Measurements from ENCODE around the gene UNC5C. TPM values are rescaled to one million over a fixed set of nuclear protein-coding genes. Genes with fewer than 3 reads are reported as not detected.

Gene UNC5C
- total RNA-seq, 1 donor from 2014 or later, result 0.97 TPM

GRCh38 chr4:95256108-95256835, 292.5 kb downstream of the UNC5C start:
- Mint-ChIP-seq H3K4me3 (ENCODE audit: unreplicated experiment) (no peak overlapping the region), H3K9me3 (ENCODE audit: unreplicated experiment) (no peaks in the 10 kb centered on the region), H3K27ac (ENCODE audit: unreplicated experiment) (no peak overlapping the region), H3K27me3 (ENCODE audit: unreplicated experiment) (no peaks in the 10 kb centered on the region), H3K4me1 (ENCODE audit: unreplicated experiment) (no peaks in the 10 kb centered on the region), H3K36me3 (ENCODE audit: low read depth, unreplicated experiment) (no peaks in the 10 kb centered on the region)
- TF ChIP-seq, protein P1, sequence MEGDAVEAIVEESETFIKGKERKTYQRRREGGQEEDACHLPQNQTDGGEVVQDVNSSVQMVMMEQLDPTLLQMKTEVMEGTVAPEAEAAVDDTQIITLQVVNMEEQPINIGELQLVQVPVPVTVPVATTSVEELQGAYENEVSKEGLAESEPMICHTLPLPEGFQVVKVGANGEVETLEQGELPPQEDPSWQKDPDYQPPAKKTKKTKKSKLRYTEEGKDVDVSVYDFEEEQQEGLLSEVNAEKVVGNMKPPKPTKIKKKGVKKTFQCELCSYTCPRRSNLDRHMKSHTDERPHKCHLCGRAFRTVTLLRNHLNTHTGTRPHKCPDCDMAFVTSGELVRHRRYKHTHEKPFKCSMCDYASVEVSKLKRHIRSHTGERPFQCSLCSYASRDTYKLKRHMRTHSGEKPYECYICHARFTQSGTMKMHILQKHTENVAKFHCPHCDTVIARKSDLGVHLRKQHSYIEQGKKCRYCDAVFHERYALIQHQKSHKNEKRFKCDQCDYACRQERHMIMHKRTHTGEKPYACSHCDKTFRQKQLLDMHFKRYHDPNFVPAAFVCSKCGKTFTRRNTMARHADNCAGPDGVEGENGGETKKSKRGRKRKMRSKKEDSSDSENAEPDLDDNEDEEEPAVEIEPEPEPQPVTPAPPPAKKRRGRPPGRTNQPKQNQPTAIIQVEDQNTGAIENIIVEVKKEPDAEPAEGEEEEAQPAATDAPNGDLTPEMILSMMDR (IDR thresholded peaks at IDR 0.05; ENCODE audit: unreplicated experiment), result no peak
- DNase-seq (ENCODE audit: low spot score), result no peak

DNA sequence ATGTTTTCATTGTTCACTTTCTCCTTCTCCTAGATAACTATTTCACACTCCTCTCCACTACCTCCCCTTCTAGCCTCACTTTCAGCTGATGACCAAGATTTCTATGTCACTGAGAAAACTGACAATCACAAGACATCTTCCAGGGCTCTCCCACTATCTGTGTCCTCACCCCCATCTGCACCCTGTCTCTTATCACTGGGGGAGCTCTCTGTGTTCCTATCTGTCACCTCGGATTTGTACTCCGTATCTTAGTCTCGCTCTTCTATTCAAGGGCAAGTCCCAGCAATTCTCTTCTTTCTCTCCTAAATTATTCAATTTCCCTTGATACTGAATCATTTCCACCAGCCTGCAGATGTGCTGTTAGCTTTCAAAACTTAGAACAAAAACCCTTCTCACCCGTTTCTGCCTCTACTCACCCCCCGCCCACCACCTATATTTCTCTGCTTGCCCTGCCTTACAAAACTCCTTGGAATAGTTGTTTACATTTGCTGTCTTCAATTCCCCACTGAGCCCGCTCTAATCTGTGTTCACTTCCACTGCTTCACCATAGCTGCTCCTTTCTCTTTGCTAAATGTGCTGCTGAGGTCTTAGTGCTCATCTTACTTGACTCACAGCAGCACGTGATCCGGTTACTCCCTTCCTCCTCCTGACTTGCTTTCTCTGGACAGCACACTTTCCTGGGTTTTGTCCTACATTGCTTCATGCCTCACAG, 293.2 kb downstream of the UNC5C start:
- Mint-ChIP-seq H3K4me3 (ENCODE audit: unreplicated experiment) (no peak overlapping the region), H3K9me3 (ENCODE audit: unreplicated experiment) (no peaks in the 10 kb centered on the region), H3K27ac (ENCODE audit: unreplicated experiment) (no peak overlapping the region), H3K27me3 (ENCODE audit: unreplicated experiment) (no peaks in the 10 kb centered on the region), H3K4me1 (ENCODE audit: unreplicated experiment) (no peaks in the 10 kb centered on the region), H3K36me3 (ENCODE audit: low read depth, unreplicated experiment) (no peaks in the 10 kb centered on the region)
- no peak for DNase-seq (ENCODE audit: low spot score)
- TF ChIP-seq, protein P1 (IDR thresholded peaks at IDR 0.05; ENCODE audit: unreplicated experiment), result no peak

DNA sequence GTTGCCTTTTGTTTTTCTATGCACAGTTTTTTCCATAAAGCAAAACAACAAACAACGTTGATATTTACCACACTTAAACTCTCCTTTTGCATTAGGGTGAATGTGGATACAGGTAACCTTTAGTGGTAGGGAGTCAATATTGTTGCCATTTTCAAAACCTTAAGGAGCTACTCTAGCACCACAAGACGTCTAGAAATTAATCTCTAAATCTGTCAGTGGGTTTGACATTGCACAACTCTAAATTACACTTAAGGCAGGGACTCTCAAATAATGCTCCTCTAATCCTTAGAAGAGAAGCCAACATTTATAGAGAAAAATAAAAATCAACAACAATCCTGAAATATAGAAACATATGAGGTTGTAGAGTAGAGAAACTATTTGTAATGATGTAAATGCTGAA, 297.2 kb downstream of the UNC5C start:
- H3K27me3 Mint-ChIP-seq (ENCODE audit: unreplicated experiment), result no peaks in the 10 kb centered on the region
- H3K36me3 Mint-ChIP-seq (ENCODE audit: low read depth, unreplicated experiment), result no peaks in the 10 kb centered on the region
- no peak overlapping the region for H3K4me3 Mint-ChIP-seq (ENCODE audit: unreplicated experiment)
- no peaks in the 10 kb centered on the region for H3K9me3 Mint-ChIP-seq (ENCODE audit: unreplicated experiment)
- no peak overlapping the region for H3K27ac Mint-ChIP-seq (ENCODE audit: unreplicated experiment)
- no peak for DNase-seq (ENCODE audit: low spot score)
- no peaks in the 10 kb centered on the region for H3K4me1 Mint-ChIP-seq (ENCODE audit: unreplicated experiment)
- TF ChIP-seq, protein P1 (IDR thresholded peaks at IDR 0.05; ENCODE audit: unreplicated experiment), result no peak

DNA sequence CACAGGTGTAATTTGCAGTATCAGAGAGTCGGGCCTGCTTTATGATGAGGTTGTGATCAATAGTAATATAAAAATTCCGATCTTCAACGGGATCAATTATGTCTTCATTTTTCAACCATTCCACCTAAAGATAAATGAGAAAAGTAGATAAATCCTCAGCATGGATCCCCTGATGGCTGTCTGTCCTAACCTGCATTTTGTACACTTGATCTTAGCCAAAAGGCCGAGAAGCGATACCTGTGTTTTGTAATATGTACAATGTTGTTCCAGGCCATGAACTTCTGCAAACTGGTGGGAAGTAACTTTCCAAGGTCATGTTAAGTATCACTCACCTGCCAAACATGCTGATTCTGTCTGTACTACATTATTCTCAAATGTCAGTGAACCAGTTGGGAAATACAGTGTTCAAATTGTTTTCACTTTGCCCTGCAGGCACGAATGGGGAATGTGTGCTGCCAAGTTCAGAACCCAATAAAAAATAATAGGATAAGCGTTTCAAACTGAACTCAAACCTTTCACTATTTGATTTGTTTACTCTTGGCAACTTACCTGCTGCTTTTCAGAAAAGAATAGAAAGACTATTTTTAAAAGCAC, 298.1 kb downstream of the UNC5C start:
- Mint-ChIP-seq H3K9me3 (ENCODE audit: unreplicated experiment) (no peaks in the 10 kb centered on the region), H3K27me3 (ENCODE audit: unreplicated experiment) (no peaks in the 10 kb centered on the region), H3K4me3 (ENCODE audit: unreplicated experiment) (no peak overlapping the region), H3K4me1 (ENCODE audit: unreplicated experiment) (no peaks in the 10 kb centered on the region), H3K36me3 (ENCODE audit: low read depth, unreplicated experiment) (no peaks in the 10 kb centered on the region), H3K27ac (ENCODE audit: unreplicated experiment) (no peak overlapping the region)
- no peak for DNase-seq (ENCODE audit: low spot score)
- TF ChIP-seq, protein P1 (IDR thresholded peaks at IDR 0.05; ENCODE audit: unreplicated experiment), result no peak
